Fibroblast of peridontal ligament (primary cell): Measurements from ENCODE around the gene MEX3A.

Experiments used
- DNase-seq: peaks from one replicate; pipeline ENCODE4 v3.0.0-alpha.2; 2010; ENCODE audit errors: extremely low read depth

Gene MEX3A

GRCh38 chr1:156102633-156103511, 20.6 kb upstream of the MEX3A start:
- peak; percentile 88 for DNase-seq

DNA sequence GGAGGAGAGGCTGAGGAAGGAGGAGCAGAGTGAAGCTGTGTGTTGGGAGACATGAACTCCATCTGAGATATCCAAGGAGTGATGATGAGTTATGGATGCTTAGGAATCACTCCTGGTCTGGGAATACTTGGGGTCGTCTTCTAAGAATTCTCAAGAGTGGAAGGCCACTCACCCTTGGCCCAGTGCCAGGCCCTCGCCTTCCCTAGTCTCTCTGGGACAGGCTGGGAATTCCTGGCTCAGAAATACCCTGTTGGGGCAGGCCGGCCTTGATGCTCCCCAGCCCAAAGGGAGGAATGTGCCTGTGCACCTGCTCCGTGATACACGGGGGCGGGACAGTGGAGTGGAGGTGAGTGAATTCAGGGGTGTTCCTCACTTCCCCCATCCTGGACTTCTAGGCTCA, 19.6 kb upstream of the MEX3A start:
- no peak for DNase-seq

DNA sequence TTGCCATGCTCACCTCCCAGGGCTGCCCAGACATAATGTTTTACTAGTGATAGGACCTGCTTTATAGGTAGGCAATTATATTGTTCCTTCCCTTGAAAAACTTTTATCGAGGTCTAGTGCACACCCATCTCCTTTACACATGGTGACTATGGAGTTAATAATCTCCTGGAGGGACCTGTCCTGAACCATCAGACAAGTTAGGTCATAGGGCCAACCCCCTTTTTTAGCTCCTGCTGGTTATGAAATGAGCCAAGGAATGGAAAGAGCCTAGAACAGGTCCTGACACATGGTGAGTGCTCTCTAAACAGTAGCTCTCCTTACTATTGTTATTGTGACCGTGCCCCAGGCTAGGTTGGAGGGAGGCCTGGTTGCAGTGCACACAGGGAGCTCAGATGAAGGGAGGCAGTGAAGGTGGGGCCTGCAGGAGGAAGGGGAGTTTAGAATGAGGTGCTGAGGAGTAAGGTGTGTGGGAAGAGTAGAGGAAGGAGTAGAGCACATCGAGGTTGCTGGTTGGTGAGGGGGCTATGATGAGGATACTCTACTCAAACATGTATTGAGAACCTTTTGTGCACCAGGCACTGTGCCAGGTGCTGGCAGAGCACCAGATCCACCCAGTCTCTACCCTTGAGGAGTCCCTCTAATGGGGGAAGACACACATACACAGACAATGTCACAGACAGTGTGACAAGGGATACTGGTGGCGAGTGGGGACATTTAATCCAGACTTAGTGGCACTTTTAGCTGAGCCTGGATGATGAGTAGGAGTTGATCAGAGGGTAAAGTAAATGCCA, 18.1 kb upstream of the MEX3A start:
- DNase-seq: no peak

GRCh38 chr1:156099282-156099681, 17.0 kb upstream of the MEX3A start:
- DNase-seq: no peak

- DNase-seq: no peak
Observed at GRCh38 chr1:156098784-156099183, 16.5 kb upstream of the MEX3A start.

DNA sequence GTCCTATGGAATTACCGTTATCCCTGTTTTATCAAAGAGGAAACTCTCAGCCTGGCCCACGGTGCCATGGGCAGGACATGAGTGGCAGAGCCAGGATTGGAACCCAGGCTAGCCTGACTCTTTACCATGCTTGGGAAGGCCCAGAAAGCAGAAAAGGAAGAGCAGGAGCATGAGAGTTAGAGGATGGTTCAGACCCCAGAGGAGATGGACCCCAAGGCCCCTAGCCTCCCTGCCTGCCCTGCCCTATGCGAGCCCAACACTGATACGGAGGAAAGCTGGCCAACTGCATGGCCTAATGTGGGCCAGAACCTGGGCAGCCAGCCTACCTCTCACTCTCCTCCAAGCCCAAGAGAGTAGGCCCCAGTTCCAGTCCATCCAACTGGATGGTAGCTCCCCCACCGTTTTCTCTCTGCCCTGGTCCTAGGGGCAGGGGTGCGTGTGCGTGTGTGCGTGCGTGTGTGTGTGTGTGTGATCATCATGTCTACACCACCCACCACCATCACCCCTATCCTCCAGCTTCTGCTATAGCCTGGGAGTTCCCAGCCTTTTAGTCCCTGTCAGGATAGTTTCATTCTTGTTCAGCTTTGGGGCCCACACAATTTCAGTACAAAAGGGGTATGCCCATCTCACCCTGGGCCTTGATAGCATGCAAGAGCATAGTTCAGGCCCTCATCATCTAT, 15.4 kb upstream of the MEX3A start:
- DNase-seq: no peak

DNA sequence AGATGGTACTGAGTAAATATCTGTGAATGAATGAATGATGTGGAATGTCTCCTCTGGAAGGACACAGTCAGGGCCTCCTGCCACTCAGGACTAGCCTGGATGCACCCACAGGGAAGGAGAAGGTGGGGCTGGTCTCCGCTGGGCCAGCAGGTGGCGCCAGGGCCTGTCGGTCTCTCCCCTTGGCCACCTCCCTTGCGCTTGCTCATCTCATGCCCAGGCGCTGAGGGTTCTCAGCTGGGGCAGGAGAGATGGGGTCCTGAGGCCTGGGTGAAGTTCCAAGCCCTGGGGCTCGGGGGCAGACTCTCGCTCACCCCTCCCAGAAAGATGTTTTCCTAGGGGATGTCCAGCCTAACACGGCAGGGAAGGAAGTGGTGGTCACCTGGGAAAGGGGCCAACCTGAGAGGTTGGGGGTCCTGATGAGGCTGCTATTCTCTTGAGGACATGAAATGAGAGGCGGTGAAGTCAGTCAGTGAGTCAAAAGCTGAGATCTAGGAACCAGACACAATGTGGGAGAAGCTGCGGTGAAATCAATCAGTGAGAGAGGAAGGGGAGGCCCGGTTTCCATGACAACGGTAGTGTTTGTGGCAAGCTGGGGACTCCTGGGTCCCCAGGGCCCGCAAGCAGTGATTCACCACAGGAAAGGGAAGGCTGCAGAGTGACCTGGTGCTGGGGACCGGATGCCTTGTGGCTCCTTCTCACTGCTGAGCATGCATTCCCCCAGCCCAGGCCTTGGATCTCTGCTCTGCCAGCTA, 14.6 kb upstream of the MEX3A start:
- DNase-seq: peak; percentile 83

DNA sequence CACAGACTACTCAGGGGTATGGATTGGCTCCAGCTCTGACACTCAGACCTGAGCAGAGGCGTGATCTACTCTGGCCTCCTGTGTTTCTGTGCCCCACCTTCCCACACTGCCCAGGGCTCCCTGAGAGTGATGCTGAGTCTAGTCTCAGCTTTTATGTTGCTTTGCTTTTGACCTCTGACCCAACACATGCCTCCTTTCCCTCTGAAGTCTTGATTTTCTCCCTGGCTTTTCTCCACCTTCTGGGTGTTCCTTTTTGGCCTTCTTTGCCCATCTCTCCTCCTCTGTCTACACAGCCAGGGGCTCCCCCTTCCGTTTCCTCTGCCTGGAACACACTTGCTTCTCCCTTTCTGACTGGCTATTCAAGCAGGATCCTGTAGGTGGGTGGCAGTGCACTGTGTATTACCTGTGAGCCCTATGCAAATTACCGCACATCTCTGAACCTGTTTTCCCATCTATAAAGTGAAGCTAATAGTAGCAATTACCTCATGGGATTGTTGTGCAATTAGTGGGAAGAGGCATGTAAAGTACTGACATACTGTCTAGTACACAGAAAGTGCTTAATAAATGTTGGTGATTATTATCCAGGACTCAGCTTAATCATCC, 13.7 kb upstream of the MEX3A start:
- peak; percentile 32 for DNase-seq

GRCh38 chr1:156091610-156092009, 9.3 kb upstream of the MEX3A start:
- DNase-seq: no peak

DNA sequence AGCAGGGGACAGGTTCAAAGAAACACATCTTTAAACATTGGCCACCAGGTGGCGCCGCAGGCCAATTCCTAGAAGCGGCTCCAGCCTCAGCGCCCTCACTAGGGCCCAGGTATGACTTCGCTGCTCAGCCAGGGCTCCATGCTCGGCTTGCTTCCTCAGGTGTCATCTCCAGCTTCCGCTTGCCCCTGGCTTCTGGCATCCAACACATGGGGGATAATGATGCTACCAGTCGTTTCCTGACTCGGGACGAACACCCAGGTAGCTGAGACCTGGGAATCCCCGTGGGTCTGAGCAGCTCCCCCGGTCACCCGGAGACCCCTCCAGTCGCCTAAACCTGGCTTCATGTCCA, 8.5 kb upstream of the MEX3A start:
- peak; percentile 79 for DNase-seq

DNA sequence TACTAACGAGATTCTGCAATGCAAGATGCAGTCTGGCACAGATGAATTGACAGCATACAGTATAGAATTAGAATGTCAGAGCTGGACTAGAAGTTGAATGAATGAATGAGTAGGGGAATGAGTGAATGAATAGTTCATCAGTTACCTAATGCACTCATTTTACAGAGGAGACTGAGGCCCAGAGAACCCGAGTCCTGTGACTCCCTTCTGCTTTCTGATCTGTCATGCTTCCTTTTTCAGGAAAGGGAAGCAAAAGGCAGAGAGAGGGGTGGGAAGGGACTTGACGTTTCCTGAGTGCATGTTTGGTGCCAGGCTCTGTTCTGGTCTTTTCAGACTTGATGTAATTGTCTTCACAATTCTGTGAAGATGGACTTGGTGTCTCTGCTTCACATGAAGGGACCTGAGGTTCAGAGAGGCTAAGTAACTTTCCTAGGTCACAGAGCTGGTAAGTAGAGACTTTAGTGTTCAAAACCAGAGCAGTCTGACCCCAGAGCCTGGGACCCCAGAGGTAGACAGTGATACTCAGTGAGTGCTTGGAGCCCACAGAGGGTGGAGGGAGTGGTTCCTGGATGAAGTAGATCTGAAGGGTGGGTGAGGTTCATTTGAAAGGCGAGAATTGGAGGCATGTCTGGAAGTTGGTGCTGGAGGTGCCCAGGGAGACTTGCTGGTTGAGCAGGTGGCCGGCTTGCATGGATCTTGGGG, 8.0 kb upstream of the MEX3A start:
- DNase-seq: no peak

DNA sequence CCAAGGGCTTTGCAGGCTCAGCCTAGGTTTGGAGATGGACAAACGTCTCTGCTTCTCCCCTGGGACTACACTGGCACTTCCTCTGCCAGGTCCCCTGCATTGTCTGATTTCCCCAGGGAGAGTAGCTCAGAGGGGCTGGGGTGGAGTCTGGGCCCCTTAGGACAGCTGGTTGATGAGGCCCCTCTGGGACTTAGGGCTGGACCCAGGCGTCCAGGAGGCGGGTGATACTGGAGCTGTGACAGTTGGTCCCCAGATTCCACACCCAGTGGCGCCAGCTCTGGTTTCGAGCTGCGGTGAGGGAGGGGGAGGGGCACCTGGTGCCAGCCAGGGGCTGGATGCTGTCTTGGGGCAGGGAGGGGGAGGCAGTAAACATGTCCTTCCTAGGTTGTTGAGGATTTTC, 7.4 kb upstream of the MEX3A start:
- DNase-seq: no peak

DNA sequence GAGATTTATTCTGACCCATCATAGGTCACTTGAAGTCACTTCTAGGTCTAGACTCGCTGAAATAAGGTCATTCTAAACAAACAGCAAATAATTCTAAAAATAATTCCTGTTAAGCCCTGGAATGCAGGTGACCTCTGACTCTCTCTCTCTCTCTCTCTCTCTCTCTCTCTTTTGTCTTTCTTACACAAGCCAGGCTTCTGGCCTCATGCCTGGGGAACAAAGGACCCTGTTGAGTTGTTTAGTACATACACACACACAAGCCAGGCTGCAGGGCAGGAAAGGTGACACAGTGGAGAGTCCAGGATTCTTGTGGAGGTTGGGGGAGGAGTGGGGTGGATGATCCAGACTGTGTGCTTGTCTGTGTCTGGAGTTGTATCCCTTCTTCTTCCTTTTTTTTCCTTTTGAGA, 4.0 kb upstream of the MEX3A start:
- DNase-seq: no peak

DNA sequence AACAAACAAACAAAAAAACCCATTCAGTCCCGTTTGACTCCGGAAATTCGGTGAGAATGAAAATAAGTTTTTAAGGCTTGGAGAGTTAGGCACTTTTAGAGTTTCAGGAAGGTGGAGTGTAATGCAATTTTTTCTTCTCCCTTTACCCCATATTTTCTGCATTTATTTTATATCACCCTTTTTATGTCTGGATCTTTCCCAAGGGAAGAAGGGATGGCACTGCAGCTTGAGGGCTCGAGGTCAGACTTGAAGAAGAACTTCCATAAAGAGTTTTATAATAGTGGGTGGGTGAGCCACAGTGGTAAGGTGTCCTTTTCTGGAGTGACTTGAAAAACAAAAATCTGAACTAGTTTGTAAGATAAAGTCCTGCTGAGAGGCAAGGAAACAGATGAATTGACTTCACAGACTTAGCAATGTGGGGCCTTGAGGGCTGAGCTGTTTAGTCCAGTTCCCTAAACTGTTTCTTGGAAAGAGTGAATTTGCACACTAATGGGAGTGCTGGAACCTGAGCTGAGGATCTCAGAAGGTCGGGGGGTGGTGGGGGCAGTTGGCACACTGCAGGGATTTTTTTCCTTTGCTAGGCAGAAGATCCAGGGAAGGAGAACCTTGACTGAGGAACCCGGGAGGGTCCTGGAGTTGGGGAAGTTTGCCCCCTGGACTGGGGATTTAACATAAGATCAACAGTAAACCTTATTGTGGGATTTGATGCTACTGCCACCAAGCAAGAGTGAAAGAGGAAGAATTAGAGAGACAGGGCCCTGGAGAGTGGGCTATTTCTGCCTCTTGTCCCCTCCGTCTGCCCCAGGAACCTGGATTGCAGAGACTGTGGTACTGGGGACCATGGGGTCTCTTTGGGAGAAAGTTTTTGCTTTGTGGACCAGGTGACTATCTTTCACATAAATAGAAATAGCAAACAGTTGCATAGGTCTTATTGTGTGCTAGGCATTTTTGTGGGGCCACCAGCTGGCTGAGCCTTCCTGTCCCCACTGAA, 1.8 kb upstream of the MEX3A start:
- no peak for DNase-seq

DNA sequence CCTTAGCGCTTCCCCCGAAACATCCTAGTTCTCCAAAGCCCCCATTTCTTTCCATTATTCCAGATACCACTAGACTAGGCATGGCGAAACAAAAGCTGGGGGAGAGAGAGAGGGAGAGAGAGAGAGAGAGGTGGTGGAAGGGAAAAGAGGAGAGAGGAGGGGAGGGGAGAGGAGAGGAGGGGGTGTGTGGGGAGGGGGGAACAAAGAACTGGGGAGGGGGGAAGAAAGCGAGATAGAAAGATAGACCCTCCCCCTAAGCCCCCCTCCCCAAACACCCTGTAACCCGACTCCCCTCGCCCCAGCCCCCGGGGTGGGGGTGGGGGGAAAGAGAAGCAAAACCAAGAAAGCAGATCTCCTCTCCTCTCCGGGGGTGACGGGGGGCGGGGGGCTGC, 352 bp downstream of the MEX3A start:
- no peak for DNase-seq

DNA sequence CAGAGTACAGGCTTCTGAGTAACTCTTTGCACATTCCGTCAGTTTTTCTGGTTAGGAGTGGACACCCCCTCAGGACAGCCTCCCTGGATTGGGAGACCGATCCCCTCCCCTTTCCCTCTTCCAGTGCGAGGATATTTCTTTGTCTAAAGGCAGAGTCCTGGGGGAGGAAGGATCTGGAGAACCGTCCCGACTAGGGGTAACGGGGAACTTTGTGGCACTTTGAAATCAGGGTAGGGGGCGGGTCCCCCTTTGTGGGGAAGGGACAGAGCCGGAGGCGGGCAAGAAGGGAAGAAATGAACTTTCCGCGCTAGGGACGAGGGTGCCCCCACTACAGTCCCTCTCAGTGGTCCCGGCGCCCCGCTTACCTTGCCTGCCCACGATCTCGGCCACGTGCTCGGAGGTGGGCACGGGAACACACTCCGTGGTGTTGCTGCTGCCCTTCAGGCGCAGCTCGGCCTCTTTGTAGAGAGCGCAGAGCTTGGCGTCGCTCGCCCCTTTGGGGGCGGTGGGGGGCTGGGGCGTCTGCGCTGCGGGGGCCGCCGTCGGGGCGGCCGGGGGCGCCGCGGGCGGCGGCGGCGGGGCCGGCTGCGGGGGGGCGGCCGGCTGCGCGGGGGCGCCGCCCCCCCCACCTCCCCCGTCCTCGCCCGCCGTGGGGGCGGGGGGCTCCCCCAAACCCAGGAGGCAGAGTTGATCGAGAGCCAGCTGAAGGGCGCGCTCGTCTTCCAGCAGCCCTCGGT, 917 bp downstream of the MEX3A start:
- DNase-seq: no peak

- no peak for DNase-seq
Observed at GRCh38 chr1:156080863-156081179, 1.4 kb downstream of the MEX3A start.

- DNase-seq: no peak
Observed at GRCh38 chr1:156080241-156080862, 1.9 kb downstream of the MEX3A start.

GRCh38 chr1:156079762-156080161, 2.5 kb downstream of the MEX3A start:
- DNase-seq: no peak
